ENCODE data around the gene CHI3L1. TPM values are rescaled to one million over a fixed set of nuclear protein-coding genes. Genes with fewer than 3 reads are reported as not detected.

Gene CHI3L1
- total RNA-seq, 1 donor from 2014 or later = not detected

DNA sequence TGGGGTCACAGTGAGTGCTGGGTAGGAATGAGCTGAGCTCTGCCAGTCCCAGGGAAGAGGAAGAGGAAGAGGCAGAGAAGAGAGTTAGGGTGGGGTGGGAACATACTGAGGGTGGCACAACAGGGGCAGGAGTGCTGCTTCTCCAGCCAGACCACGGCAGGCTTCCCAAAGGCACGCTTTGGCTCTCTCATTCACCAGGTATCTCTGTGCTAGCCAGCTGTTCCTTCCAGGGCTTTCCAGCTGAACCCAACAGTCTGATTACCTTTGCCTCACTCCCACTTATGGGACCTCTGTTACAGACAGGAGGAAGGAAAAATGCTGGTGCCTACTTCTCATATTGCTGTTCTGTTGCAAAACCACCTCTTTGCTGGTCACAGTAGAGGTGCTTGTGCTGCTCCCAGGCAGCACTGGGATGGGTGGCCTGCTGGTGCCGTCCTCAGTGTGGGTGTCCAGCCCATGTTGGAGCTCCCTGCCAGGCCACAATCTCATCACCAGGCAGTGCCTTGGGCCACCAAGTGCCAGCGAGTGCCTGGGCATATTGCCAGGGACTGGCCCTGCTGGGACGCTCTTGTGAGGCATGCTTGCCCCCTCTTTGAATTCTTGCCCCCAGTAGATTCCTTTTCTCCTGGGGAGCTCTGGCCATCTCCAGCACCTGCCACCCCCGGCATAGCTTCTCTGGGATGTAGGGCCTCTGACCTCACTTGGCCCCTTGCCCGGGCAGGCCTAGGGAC, 56.8 kb downstream of the CHI3L1 start:
- Mint-ChIP-seq H3K4me1 (peaks cover 16% of the 10 kb centered on the region), H3K36me3 (ENCODE audit: low read depth) (no peaks in the 10 kb centered on the region), H3K4me3 (no peak overlapping the region), H3K9me3 (no peaks in the 10 kb centered on the region), H3K27ac (ENCODE audit: unreplicated experiment) (no peak overlapping the region), H3K27me3 (ENCODE audit: low read depth) (peaks cover 48% of the 10 kb centered on the region)
- DNase-seq (ENCODE audit: low read depth, low spot score) = no peak
- TF ChIP-seq, protein P1, sequence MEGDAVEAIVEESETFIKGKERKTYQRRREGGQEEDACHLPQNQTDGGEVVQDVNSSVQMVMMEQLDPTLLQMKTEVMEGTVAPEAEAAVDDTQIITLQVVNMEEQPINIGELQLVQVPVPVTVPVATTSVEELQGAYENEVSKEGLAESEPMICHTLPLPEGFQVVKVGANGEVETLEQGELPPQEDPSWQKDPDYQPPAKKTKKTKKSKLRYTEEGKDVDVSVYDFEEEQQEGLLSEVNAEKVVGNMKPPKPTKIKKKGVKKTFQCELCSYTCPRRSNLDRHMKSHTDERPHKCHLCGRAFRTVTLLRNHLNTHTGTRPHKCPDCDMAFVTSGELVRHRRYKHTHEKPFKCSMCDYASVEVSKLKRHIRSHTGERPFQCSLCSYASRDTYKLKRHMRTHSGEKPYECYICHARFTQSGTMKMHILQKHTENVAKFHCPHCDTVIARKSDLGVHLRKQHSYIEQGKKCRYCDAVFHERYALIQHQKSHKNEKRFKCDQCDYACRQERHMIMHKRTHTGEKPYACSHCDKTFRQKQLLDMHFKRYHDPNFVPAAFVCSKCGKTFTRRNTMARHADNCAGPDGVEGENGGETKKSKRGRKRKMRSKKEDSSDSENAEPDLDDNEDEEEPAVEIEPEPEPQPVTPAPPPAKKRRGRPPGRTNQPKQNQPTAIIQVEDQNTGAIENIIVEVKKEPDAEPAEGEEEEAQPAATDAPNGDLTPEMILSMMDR (conservative IDR thresholded peaks at IDR 0.05) = no peak

Other genes starting within 250 kb of the CHI3L1 start
- gene ADIPOR1, start 228.4 kb downstream of the CHI3L1 start, total RNA-seq = 40.4 and 42.1 TPM in 2 replicates
- 25.5 and 26.3 TPM in 2 replicates for gene CYB5R1, start 219.4 kb downstream of the CHI3L1 start, total RNA-seq
- 76.5 and 81.5 TPM in 2 replicates for gene TMEM183A, start 179.3 kb downstream of the CHI3L1 start, total RNA-seq
- gene PPFIA4, start 160.2 kb downstream of the CHI3L1 start, total RNA-seq = 2.6 and 5.0 TPM in 2 replicates
- not detected in 2 replicates for gene MYOG, start 100.7 kb downstream of the CHI3L1 start, total RNA-seq
- 1.9 and 2.0 TPM in 2 replicates for gene ADORA1, start 59.0 kb downstream of the CHI3L1 start, total RNA-seq
- not detected in 2 replicates for gene MYBPH, start 10.9 kb downstream of the CHI3L1 start, total RNA-seq
- gene CHIT1, start 43.0 kb upstream of the CHI3L1 start, total RNA-seq = not detected in 2 replicates
- 16.1 and 18.1 TPM in 2 replicates for gene BTG2, start 118.8 kb upstream of the CHI3L1 start, total RNA-seq
- gene FMOD, start 164.4 kb upstream of the CHI3L1 start, total RNA-seq = 0.35 and 0.39 TPM in 2 replicates